OCI-LY7 (cell line): Measurements from ENCODE around the gene STPG1. TPM values are rescaled to one million over a fixed set of nuclear protein-coding genes. Genes with fewer than 3 reads are reported as not detected.
A peak's percentile ranks its signal among the peaks of the same experiment; 100 is the strongest.

ENCODE experiments used
- BruUV-seq: library from RNA; stranded (reverse); fragments of 400-500 nt; replicated peaks from 2 replicates; lab custom pipeline; 2021; lab: Mats Ljungman, UMichigan
- CTCF ChIA-PET: fragments of 300-600 bp; sonication (Branson Sonifier 250); formaldehyde crosslinking; loops from one replicate; lab custom pipeline; 2022; ENCODE audit warnings: antibody characterized with exemption; ENCODE audit not compliant: unreplicated experiment; lab: Charles Lee
- POLR2A ChIA-PET: fragments of 300-600 bp; sonication (Branson Sonifier 250); formaldehyde crosslinking; loops from one replicate; lab custom pipeline; 2022; ENCODE audit warnings: antibody characterized with exemption; lab: Charles Lee
- DNase-seq: peaks from one replicate; pipeline ENCODE4 v3.0.0-alpha.2; 2015; ENCODE audit warnings: low spot score
- H2AFZ ChIP-seq: fragments of 200-600 bp; sonication (generic), shearing (Covaris generic); 2 replicates; pipeline ENCODE4 v1.6.1; 2014; ENCODE audit warnings: mild to moderate bottlenecking, antibody characterized with exemption, low read length, moderate library complexity
- H3K27ac ChIP-seq: fragments of 200-600 bp; sonication (generic); 2 replicates; pipeline ENCODE4 v1.5.1; 2014; ENCODE audit warnings: mixed run types, low read depth, mild to moderate bottlenecking, moderate library complexity, low read length, inconsistent platforms; ENCODE audit not compliant: poor library complexity, severe bottlenecking
- H3K36me3 ChIP-seq: fragments of 200-600 bp; sonication (generic); 2 replicates; pipeline ENCODE4 v1.6.1; 2014; ENCODE audit warnings: mild to moderate bottlenecking, antibody characterized with exemption, low read length, moderate library complexity, mixed read lengths; ENCODE audit not compliant: insufficient read depth
- H3K4me1 ChIP-seq: fragments of 200-600 bp; sonication (generic); 2 replicates; pipeline ENCODE4 v1.5.1; 2014; ENCODE audit warnings: mild to moderate bottlenecking, low read length; ENCODE audit not compliant: insufficient read depth, poor library complexity, severe bottlenecking
- H3K4me2 ChIP-seq: fragments of 200-600 bp; sonication (generic); 2 replicates; pipeline ENCODE4 v1.6.1; 2014; ENCODE audit warnings: mild to moderate bottlenecking, low read length
- H3K4me3 ChIP-seq: fragments of 200-600 bp; sonication (generic); 2 replicates; pipeline ENCODE4 v1.5.1; 2014; ENCODE audit warnings: mild to moderate bottlenecking, low read depth, low read length; ENCODE audit not compliant: poor library complexity, severe bottlenecking
- H3K79me2 ChIP-seq: fragments of 200-600 bp; sonication (generic); 2 replicates; pipeline ENCODE4 v1.6.1; 2016; ENCODE audit warnings: low read depth, mild to moderate bottlenecking, low read length, moderate library complexity, mixed read lengths; ENCODE audit not compliant: insufficient read depth
- H3K9me2 ChIP-seq: fragments of 200-600 bp; sonication (generic); 2 replicates; pipeline ENCODE4 v1.6.1; 2016; ENCODE audit warnings: mild to moderate bottlenecking, low read length, mixed read lengths; ENCODE audit not compliant: insufficient read depth
- H3K9me3 ChIP-seq: fragments of 200-600 bp; sonication (generic); 2 replicates; pipeline ENCODE4 v1.6.1; 2014; ENCODE audit warnings: mild to moderate bottlenecking, mixed run types, low read length, mixed read lengths
- H4K20me1 ChIP-seq: fragments of 200-600 bp; sonication (generic); 2 replicates; pipeline ENCODE4 v1.6.1; 2014; ENCODE audit warnings: mild to moderate bottlenecking, antibody characterized with exemption, low read length, moderate library complexity, mixed read lengths; ENCODE audit not compliant: insufficient read depth
- EZH2phosphoT487 ChIP-seq: fragments of 200-600 bp; sonication (generic); IDR thresholded peaks from 2 replicates; pipeline ENCODE4 v1.6.1; 2018; ENCODE audit warnings: low read depth, borderline replicate concordance, mild to moderate bottlenecking, mixed run types, antibody characterized with exemption, low read length, moderate library complexity, mixed read lengths
- intact Hi-C: fragments of 100-400 bp; cut with micrococcal nuclease; formaldehyde crosslinking; loops from one replicate; pipeline ENCODE4 v1.10.0; 2022; ENCODE audit not compliant: unreplicated experiment
- total RNA-seq, 2 experiments: library from RNA; depleted of rRNA in 1 of 2; stranded (reverse); fragments of >200 nt in 1 of 2; shearing (Covaris generic) in 1 of 2; gene quantifications; 2 replicates each; pipeline ENCODE4 v1.2.3, GENCODE V29; 2014 to 2022
- TF ChIP-seq, protein P1 (sequence below): fragments of 200-600 bp; sonication (generic); conservative IDR thresholded peaks from 2 replicates; pipeline ENCODE4 v1.5.1; 2014; ENCODE audit warnings: mild to moderate bottlenecking, antibody characterized with exemption, low read length, moderate library complexity, mixed read lengths

The STPG1 gene
- total RNA-seq, 2 experiments from 2014 or later = 5.1 to 9.6 TPM

DNA sequence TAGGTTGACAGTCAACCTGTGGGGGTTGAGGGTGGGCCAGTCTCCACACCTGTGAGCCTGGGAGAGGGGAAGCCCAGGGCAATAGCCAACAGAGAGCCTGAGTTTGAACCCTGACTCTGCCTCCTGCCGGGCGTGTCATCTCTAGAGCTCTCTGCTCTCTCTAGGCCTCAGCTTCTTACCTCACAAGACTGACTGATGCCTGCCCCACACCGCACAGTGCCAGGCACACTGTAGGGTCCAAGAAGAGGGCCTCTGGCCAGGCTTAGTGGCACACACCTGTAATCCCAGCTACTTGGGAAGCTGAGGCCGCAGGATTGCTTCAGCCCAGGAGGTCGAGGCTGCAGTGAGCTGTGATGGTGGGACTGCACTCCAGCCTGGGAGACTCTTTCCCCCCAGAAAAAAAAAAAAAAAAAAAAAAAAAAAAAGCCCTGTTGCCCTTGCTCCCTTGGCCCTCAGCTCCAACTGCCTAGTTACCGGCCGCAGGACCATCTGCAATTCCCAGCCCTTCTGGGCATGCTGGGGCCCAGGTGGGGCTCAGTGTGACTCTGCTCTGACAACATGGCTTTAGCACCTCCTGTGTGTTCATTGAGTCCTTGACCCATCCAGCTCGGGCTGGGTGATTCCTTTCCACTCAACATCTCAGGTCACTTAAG is 69.4 kb downstream of the STPG1 start:
- POLR2A ChIA-PET = interaction anchor here (0.7 kb wide), 2 partner anchors 200 to 395 kb away, joined by 6 read pairs; no protein-coding TSS in a partner anchor
- H3K27ac ChIP-seq = no peak overlapping the region
- no peak overlapping the region for H2AFZ ChIP-seq
- H3K36me3 ChIP-seq = no peaks in the 10 kb centered on the region
- H4K20me1 ChIP-seq = no peaks in the 10 kb centered on the region
- no peak for DNase-seq
- H3K4me1 ChIP-seq = peaks cover 16% of the 10 kb centered on the region
- intact Hi-C loops = no loop called here
- H3K9me3 ChIP-seq = no peaks in the 10 kb centered on the region
- H3K4me2 ChIP-seq = no peak overlapping the region
- no TSS peak for BruUV-seq
- CTCF ChIA-PET = no interaction called here
- H3K9me2 ChIP-seq = no peaks in the 10 kb centered on the region
- H3K79me2 ChIP-seq = no peaks in the 10 kb centered on the region
- no peak for TF ChIP-seq EZH2phosphoT487
- TF ChIP-seq, protein P1, sequence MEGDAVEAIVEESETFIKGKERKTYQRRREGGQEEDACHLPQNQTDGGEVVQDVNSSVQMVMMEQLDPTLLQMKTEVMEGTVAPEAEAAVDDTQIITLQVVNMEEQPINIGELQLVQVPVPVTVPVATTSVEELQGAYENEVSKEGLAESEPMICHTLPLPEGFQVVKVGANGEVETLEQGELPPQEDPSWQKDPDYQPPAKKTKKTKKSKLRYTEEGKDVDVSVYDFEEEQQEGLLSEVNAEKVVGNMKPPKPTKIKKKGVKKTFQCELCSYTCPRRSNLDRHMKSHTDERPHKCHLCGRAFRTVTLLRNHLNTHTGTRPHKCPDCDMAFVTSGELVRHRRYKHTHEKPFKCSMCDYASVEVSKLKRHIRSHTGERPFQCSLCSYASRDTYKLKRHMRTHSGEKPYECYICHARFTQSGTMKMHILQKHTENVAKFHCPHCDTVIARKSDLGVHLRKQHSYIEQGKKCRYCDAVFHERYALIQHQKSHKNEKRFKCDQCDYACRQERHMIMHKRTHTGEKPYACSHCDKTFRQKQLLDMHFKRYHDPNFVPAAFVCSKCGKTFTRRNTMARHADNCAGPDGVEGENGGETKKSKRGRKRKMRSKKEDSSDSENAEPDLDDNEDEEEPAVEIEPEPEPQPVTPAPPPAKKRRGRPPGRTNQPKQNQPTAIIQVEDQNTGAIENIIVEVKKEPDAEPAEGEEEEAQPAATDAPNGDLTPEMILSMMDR = no peak
- no peak overlapping the region for H3K4me3 ChIP-seq

GRCh38 chr1:24343412-24344089 is 70.0 kb downstream of the STPG1 start:
- intact Hi-C loops = no loop called here
- Histone ChIP-seq H4K20me1 (no peaks in the 10 kb centered on the region), H2AFZ (no peak overlapping the region), H3K9me3 (no peaks in the 10 kb centered on the region), H3K36me3 (no peaks in the 10 kb centered on the region), H3K27ac (no peak overlapping the region), H3K9me2 (no peaks in the 10 kb centered on the region), H3K4me3 (no peak overlapping the region), H3K4me2 (no peak overlapping the region), H3K79me2 (no peaks in the 10 kb centered on the region), H3K4me1 (peaks cover 16% of the 10 kb centered on the region)
- ChIA-PET POLR2A (interaction anchor here (0.7 kb wide), 1 partner anchor 394 kb away, joined by 6 read pairs; no protein-coding TSS in a partner anchor), CTCF (no interaction called here)
- DNase-seq = no peak
- no peak for TF ChIP-seq EZH2phosphoT487
- TF ChIP-seq, protein P1 = no peak
- no TSS peak for BruUV-seq

GRCh38 chr1:24341260-24341659 is 72.3 kb downstream of the STPG1 start:
- TF ChIP-seq, protein P1 = no peak
- TF ChIP-seq EZH2phosphoT487 = no peak
- Histone ChIP-seq H3K4me2 (peak overlapping the region; percentile 43), H3K4me3 (no peak overlapping the region), H2AFZ (peak overlapping the region; percentile 38; the same call in 1 of the 2 replicates), H4K20me1 (no peaks in the 10 kb centered on the region), H3K9me3 (no peaks in the 10 kb centered on the region), H3K27ac (no peak overlapping the region), H3K4me1 (peaks cover 16% of the 10 kb centered on the region), H3K9me2 (no peaks in the 10 kb centered on the region), H3K79me2 (no peaks in the 10 kb centered on the region), H3K36me3 (no peaks in the 10 kb centered on the region)
- POLR2A ChIA-PET = no interaction called here
- BruUV-seq = no TSS peak
- intact Hi-C loops = no loop called here
- CTCF ChIA-PET = no interaction called here
- DNase-seq = peak; percentile 78
